NCI-H2196 (cell line): ENCODE measurements around the gene TRMT2A.

Source experiments
- DNase-seq: peaks from one replicate; lab custom pipeline; 2025; ENCODE audit not compliant: unreplicated experiment; lab: John Stamatoyannopoulos, UW

The TRMT2A gene

GRCh38 chr22:20135806-20136602, 19.0 kb upstream of the TRMT2A start:
- no peak for DNase-seq

- no peak for DNase-seq
Measured at GRCh38 chr22:20135265-20135664, 18.2 kb upstream of the TRMT2A start.

GRCh38 chr22:20133930-20134549, 17.0 kb upstream of the TRMT2A start:
- no peak for DNase-seq

GRCh38 chr22:20132686-20133246, 15.7 kb upstream of the TRMT2A start:
- DNase-seq, result no peak

- no peak for DNase-seq
Measured at GRCh38 chr22:20131859-20132685, 15.0 kb upstream of the TRMT2A start.

GRCh38 chr22:20131597-20131858, 14.5 kb upstream of the TRMT2A start, which contains the start of gene ZDHHC8:
ZDHHC8 (plus strand) TSS chr22:20131804; CDS start chr22:20131948, 144 bp downstream.
- DNase-seq, result no peak

- no peak for DNase-seq
Measured at GRCh38 chr22:20130731-20131596, 13.9 kb upstream of the TRMT2A start.

- DNase-seq, result no peak
Measured at GRCh38 chr22:20130319-20130718, 13.3 kb upstream of the TRMT2A start.

GRCh38 chr22:20129747-20130014, 12.7 kb upstream of the TRMT2A start:
- DNase-seq, result no peak

- no peak for DNase-seq
Measured at GRCh38 chr22:20128902-20129746, 12.1 kb upstream of the TRMT2A start.

GRCh38 chr22:20128619-20128901, 11.5 kb upstream of the TRMT2A start:
- no peak for DNase-seq

- no peak for DNase-seq
Measured at GRCh38 chr22:20127869-20128618, 11.0 kb upstream of the TRMT2A start.

- no peak for DNase-seq
Measured at GRCh38 chr22:20127318-20127868, 10.4 kb upstream of the TRMT2A start.

GRCh38 chr22:20126284-20127029, 9.4 kb upstream of the TRMT2A start:
- no peak for DNase-seq

- no peak for DNase-seq
Measured at GRCh38 chr22:20125201-20126174, 8.5 kb upstream of the TRMT2A start.

- no peak for DNase-seq
Measured at GRCh38 chr22:20124083-20124787, 7.2 kb upstream of the TRMT2A start.
